IMR-90 (cell line): ENCODE measurements around the gene MGRN1. TPM values are rescaled to one million over a fixed set of nuclear protein-coding genes. Genes with fewer than 3 reads are reported as not detected.

ENCODE experiments used
- ATAC-seq: fragments of 200-7000 bp; cut with Tn5 transposase; 2 replicates; pipeline ENCODE4 v1.9.1; 2020; ENCODE audit warnings: low read depth, mild to moderate bottlenecking, moderate library complexity
- BruUV-seq: library from RNA; stranded (reverse); fragments of 400-500 nt; replicated peaks from 2 replicates; lab custom pipeline; 2021; lab: Mats Ljungman, UMichigan
- CTCF ChIA-PET: fragments of 300-600 bp; formaldehyde crosslinking; extraction: SDS; loops from one replicate; lab custom pipeline; 2021; ENCODE audit warnings: antibody characterized with exemption; lab: Yijun Ruan, JAX
- POLR2A ChIA-PET: fragments of 300-600 bp; sonication (Branson Sonifier 250); formaldehyde crosslinking; loops from one replicate; lab custom pipeline; 2022; ENCODE audit warnings: antibody characterized with exemption; ENCODE audit not compliant: unreplicated experiment; lab: Charles Lee
- DNase-seq: peaks from one replicate; pipeline ENCODE4 v3.0.0; 2013
- H2AFZ ChIP-seq: replicated peaks from 2 replicates; pipeline ENCODE3; 2013; ENCODE audit warnings: low read length, mild to moderate bottlenecking; ENCODE audit not compliant: poor library complexity
- H2AK5ac ChIP-seq: 2 replicates; pipeline ENCODE4 v1.6.1; 2013; ENCODE audit warnings: low read depth, low read length, inconsistent platforms
- H2AK9ac ChIP-seq: replicated peaks from 2 replicates; pipeline ENCODE3; 2013; ENCODE audit warnings: mild to moderate bottlenecking, low read depth, low read length, moderate library complexity; ENCODE audit not compliant: poor library complexity
- H2BK120ac ChIP-seq: 2 replicates; pipeline ENCODE4 v1.6.1; 2013; ENCODE audit warnings: low read depth, low read length, inconsistent platforms
- H2BK15ac ChIP-seq: 3 replicates; pipeline ENCODE4 v1.6.1; 2013; ENCODE audit warnings: low read depth, low read length, inconsistent platforms
- H2BK20ac ChIP-seq: 2 replicates; pipeline ENCODE4 v1.6.1; 2013; ENCODE audit warnings: low read depth, mild to moderate bottlenecking, inconsistent platforms, low read length, moderate library complexity
- H2BK5ac ChIP-seq: 2 replicates; pipeline ENCODE4 v1.6.1; 2013; ENCODE audit warnings: mild to moderate bottlenecking, low read depth, low read length, inconsistent platforms; ENCODE audit not compliant: poor library complexity, severe bottlenecking
- H3K14ac ChIP-seq: replicated peaks from 2 replicates; pipeline ENCODE4 v1.6.1; 2013; ENCODE audit warnings: low read depth, low read length, inconsistent platforms
- H3K18ac ChIP-seq: 2 replicates; pipeline ENCODE4 v1.6.1; 2013; ENCODE audit warnings: low read depth, low read length, control low read depth
- H3K23ac ChIP-seq: 2 replicates; pipeline ENCODE4 v1.6.1; 2013; ENCODE audit warnings: low read depth, low read length, inconsistent platforms
- H3K27ac ChIP-seq: 2 replicates; pipeline ENCODE4 v1.5.1; 2013; ENCODE audit warnings: mild to moderate bottlenecking, control low read depth, low read length; ENCODE audit not compliant: insufficient read depth
- H3K27me3 ChIP-seq: 2 replicates; pipeline ENCODE4 v1.6.1; 2013; ENCODE audit warnings: low read length; ENCODE audit not compliant: control insufficient read depth, insufficient read depth
- H3K36me3 ChIP-seq: 2 replicates; pipeline ENCODE4 v1.6.1; 2013; ENCODE audit warnings: low read length, mixed read lengths; ENCODE audit not compliant: control insufficient read depth, insufficient read depth
- H3K4ac ChIP-seq: 2 replicates; pipeline ENCODE4 v1.6.1; 2013; ENCODE audit warnings: low read depth, low read length, inconsistent platforms
- H3K4me1 ChIP-seq: 2 replicates; pipeline ENCODE4 v1.6.1; 2013; ENCODE audit warnings: low read length, mixed read lengths; ENCODE audit not compliant: control insufficient read depth, insufficient read depth
- H3K4me2 ChIP-seq: 2 replicates; pipeline ENCODE4 v1.6.1; 2013; ENCODE audit warnings: low read depth, mild to moderate bottlenecking, control low read depth, low read length, moderate library complexity
- H3K4me3 ChIP-seq: 2 replicates; pipeline ENCODE4 v1.5.1; 2013; ENCODE audit warnings: low read depth, mild to moderate bottlenecking, control low read depth, low read length, moderate library complexity; ENCODE audit not compliant: insufficient read depth
- H3K56ac ChIP-seq: 2 replicates; pipeline ENCODE4 v1.6.1; 2013; ENCODE audit warnings: low read length, inconsistent platforms; ENCODE audit not compliant: insufficient read depth; ENCODE audit errors: extremely low read depth
- H3K79me1 ChIP-seq, 2 experiments: 2 replicates each; pipeline ENCODE4 v1.6.1; 2013; ENCODE audit warnings: low read length in 2 of 2, inconsistent platforms in 1 of 2, low read depth in 1 of 2
- H3K9ac ChIP-seq: 2 replicates; pipeline ENCODE4 v1.6.1; 2013; ENCODE audit warnings: low read depth, low read length, control low read depth
- H3K9me1 ChIP-seq: 2 replicates; pipeline ENCODE4 v1.6.1; 2013; ENCODE audit warnings: low read length, inconsistent platforms; ENCODE audit not compliant: insufficient read depth
- H3K9me3 ChIP-seq: 2 replicates; pipeline ENCODE4 v1.6.1; 2013; ENCODE audit warnings: low read length; ENCODE audit not compliant: control insufficient read depth, insufficient read depth
- H4K20me1 ChIP-seq: 2 replicates; pipeline ENCODE4 v1.6.1; 2013; ENCODE audit warnings: low read length, inconsistent platforms; ENCODE audit not compliant: insufficient read depth
- H4K5ac ChIP-seq: 2 replicates; pipeline ENCODE4 v1.6.1; 2013; ENCODE audit warnings: mild to moderate bottlenecking, low read depth, low read length, control low read depth
- H4K8ac ChIP-seq, 2 experiments: 2 replicates each; pipeline ENCODE4 v1.6.1; 2013; ENCODE audit warnings: low read depth in 2 of 2, low read length in 2 of 2, control low read depth in 1 of 2, inconsistent platforms in 1 of 2
- H4K91ac ChIP-seq: 2 replicates; pipeline ENCODE4 v1.6.1; 2013; ENCODE audit warnings: low read depth, low read length, inconsistent platforms; ENCODE audit not compliant: insufficient read depth
- BHLHE40 ChIP-seq: fragments of 150-350 bp; IDR thresholded peaks from 2 replicates; pipeline ENCODE4 v1.6.1; 2016; ENCODE audit warnings: mild to moderate bottlenecking, low read depth, low read length
- CHD1 ChIP-seq: IDR thresholded peaks from 2 replicates; pipeline ENCODE4 v1.6.1; 2012; ENCODE audit warnings: low read depth, low read length, improper control_type of control experiment
- FOS ChIP-seq: fragments of 150-350 bp; IDR thresholded peaks from 2 replicates; pipeline ENCODE4 v1.6.1; 2016; ENCODE audit warnings: low read depth, low read length
- MAFK ChIP-seq: IDR thresholded peaks from 2 replicates; pipeline ENCODE4 v1.6.1; 2012; ENCODE audit warnings: low read depth, low read length, improper control_type of control experiment
- MAZ ChIP-seq: IDR thresholded peaks from 2 replicates; pipeline ENCODE4 v1.6.1; 2012; ENCODE audit warnings: low read depth, mild to moderate bottlenecking, low read length, improper control_type of control experiment, moderate library complexity, borderline replicate concordance
- MXI1 ChIP-seq: IDR thresholded peaks from 2 replicates; pipeline ENCODE4 v1.6.1; 2012; ENCODE audit warnings: low read depth, mild to moderate bottlenecking, low read length, moderate library complexity, borderline replicate concordance
- NFE2L2 ChIP-seq: fragments of 150-350 bp; IDR thresholded peaks from 2 replicates; pipeline ENCODE4 v1.6.1; 2016; ENCODE audit warnings: low read depth, mild to moderate bottlenecking, low read length
- POLR2A ChIP-seq: IDR thresholded peaks from 2 replicates; pipeline ENCODE4 v1.6.1; 2012; ENCODE audit warnings: mild to moderate bottlenecking, low read depth, low read length
- RAD21 ChIP-seq: IDR thresholded peaks from 2 replicates; pipeline ENCODE4 v1.6.1; 2012; ENCODE audit warnings: low read length, improper control_type of control experiment
- RCOR1 ChIP-seq: IDR thresholded peaks from 2 replicates; pipeline ENCODE4 v1.6.1; 2012; ENCODE audit warnings: mild to moderate bottlenecking, low read length, improper control_type of control experiment; ENCODE audit not compliant: insufficient replicate concordance
- RFX5 ChIP-seq: IDR thresholded peaks from 2 replicates; pipeline ENCODE4 v1.8.0; 2012; ENCODE audit warnings: low read depth, mild to moderate bottlenecking, low read length, moderate library complexity
- SMC3 ChIP-seq: fragments of 150-350 bp; IDR thresholded peaks from 2 replicates; pipeline ENCODE4 v1.6.1; 2016; ENCODE audit warnings: low read depth, mild to moderate bottlenecking, antibody characterized with exemption, low read length, moderate library complexity
- WGBS, 2 experiments: methylation state at CpG; one replicate each; pipeline versions ENCODE4 v1.1.5 to v1.1.7; 2013; ENCODE audit warnings: missing lambda C conversion rate in 2 of 2; ENCODE audit not compliant: insufficient read length in 1 of 2; ENCODE audit errors: extremely low coverage in 2 of 2; 5-methylcytosine and 5-hydroxymethylcytosine counted together
- dilution Hi-C: fragments of 300-500 bp; cut with HindIII; formaldehyde crosslinking; loops from one replicate; pipeline ENCODE4 v1.14.3; 2018; ENCODE audit warnings: low sequenced_read_pairs; ENCODE audit not compliant: unreplicated experiment
- in situ Hi-C: fragments of 300-500 bp; cut with MboI; formaldehyde crosslinking; loops from 3 replicates; pipeline ENCODE4 v1.14.3; 2019; ENCODE audit warnings: low sequenced_read_pairs, inconsistent platforms, mixed read lengths
- intact Hi-C: fragments of 100-400 bp; cut with micrococcal nuclease; formaldehyde crosslinking; loops from 2 replicates; pipeline ENCODE4 v1.10.0; 2022
- polyA plus RNA-seq, 3 experiments: library from polyadenylated mRNA; depleted of rRNA; stranded (reverse); fragments of >200 nt; gene quantifications; 2 replicates each; pipeline ENCODE4 v1.2.3, GENCODE V29; 2012; ENCODE audit warnings: low replicate concordance in 1 of 3
- total RNA-seq: library from RNA; depleted of rRNA; stranded (reverse); fragments of >200 nt; gene quantifications from 2 replicates; pipeline ENCODE4 v1.2.3, GENCODE V29; 2012
- TF ChIP-seq, protein P1 (sequence below): fragments of 150-350 bp; IDR thresholded peaks from 2 replicates; pipeline ENCODE4 v1.6.1; 2016; ENCODE audit warnings: low read depth, mild to moderate bottlenecking, low read length, moderate library complexity, borderline replicate concordance
- TF ChIP-seq, protein P2 (sequence below): conservative IDR thresholded peaks from 2 replicates; pipeline ENCODE4 v1.5.1; 2012; ENCODE audit warnings: mild to moderate bottlenecking, low read depth, low read length, improper control_type of control experiment
- TF ChIP-seq, protein P3 (sequence below): fragments of 150-350 bp; IDR thresholded peaks from 2 replicates; pipeline ENCODE4 v1.6.1; 2017; ENCODE audit warnings: mild to moderate bottlenecking, antibody characterized with exemption, low read length, low read depth

Gene MGRN1
- total and polyA plus RNA-seq, 2 of the 4 experiments (the other 2 are of a cell fraction): 11.7 to 32.7 TPM

DNA sequence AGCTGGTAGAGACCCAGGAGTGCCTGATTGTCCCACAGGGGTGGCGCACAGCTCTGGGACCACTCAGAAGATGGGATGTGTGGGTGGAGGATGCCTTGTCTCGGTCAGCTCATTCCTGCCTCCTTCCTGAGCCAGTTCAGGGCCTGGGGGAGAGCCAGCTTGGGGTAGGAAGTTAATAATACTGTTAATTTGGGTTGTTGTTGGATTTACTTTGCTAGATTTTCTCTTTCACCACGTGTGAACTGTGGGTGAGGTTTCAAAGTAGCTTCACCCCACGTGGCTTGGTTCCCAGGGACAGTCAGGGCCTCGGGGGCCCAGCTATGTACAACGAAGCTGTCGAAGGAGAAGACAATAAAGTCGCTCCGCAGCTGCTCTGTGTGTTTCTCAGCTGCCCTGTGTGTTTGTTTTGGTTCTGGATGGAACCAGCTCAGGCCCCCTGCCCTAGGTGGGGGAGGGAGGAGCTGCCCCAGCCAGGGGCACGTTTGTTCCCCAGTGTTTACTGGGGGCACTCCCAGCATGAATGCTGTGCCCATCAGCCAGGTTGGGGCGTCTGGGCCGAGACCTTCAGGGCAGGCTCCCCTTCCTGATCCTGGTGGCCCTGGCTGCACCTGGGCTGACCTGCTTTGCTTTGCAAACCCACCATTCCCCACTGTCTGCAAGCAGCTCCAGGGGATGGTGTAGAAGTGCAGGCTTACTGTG is 71.0 kb downstream of the MGRN1 start:
- H3K79me1 ChIP-seq: peaks cover 0 to 26% of the 10 kb centered on the region in 2 experiments; a peak in 3 of 4 replicates
- no TSS peak for BruUV-seq
- intact Hi-C loops: loop anchor here (2.0 kb wide), 1 partner anchor 261 kb away; no protein-coding TSS in a partner anchor
- TF ChIP-seq SMC3: no peak
- TF ChIP-seq POLR2A: no peak
- no peak for TF ChIP-seq MXI1
- no peak for TF ChIP-seq MAZ
- TF ChIP-seq, protein P1, sequence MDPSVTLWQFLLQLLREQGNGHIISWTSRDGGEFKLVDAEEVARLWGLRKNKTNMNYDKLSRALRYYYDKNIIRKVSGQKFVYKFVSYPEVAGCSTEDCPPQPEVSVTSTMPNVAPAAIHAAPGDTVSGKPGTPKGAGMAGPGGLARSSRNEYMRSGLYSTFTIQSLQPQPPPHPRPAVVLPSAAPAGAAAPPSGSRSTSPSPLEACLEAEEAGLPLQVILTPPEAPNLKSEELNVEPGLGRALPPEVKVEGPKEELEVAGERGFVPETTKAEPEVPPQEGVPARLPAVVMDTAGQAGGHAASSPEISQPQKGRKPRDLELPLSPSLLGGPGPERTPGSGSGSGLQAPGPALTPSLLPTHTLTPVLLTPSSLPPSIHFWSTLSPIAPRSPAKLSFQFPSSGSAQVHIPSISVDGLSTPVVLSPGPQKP: no peak
- no peak for TF ChIP-seq RFX5
- TF ChIP-seq, protein P2, sequence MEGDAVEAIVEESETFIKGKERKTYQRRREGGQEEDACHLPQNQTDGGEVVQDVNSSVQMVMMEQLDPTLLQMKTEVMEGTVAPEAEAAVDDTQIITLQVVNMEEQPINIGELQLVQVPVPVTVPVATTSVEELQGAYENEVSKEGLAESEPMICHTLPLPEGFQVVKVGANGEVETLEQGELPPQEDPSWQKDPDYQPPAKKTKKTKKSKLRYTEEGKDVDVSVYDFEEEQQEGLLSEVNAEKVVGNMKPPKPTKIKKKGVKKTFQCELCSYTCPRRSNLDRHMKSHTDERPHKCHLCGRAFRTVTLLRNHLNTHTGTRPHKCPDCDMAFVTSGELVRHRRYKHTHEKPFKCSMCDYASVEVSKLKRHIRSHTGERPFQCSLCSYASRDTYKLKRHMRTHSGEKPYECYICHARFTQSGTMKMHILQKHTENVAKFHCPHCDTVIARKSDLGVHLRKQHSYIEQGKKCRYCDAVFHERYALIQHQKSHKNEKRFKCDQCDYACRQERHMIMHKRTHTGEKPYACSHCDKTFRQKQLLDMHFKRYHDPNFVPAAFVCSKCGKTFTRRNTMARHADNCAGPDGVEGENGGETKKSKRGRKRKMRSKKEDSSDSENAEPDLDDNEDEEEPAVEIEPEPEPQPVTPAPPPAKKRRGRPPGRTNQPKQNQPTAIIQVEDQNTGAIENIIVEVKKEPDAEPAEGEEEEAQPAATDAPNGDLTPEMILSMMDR: no peak
- TF ChIP-seq, protein P3, sequence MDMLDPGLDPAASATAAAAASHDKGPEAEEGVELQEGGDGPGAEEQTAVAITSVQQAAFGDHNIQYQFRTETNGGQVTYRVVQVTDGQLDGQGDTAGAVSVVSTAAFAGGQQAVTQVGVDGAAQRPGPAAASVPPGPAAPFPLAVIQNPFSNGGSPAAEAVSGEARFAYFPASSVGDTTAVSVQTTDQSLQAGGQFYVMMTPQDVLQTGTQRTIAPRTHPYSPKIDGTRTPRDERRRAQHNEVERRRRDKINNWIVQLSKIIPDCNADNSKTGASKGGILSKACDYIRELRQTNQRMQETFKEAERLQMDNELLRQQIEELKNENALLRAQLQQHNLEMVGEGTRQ: no peak
- no peak for TF ChIP-seq CHD1
- TF ChIP-seq FOS: no peak
- TF ChIP-seq NFE2L2: no peak
- no peak for TF ChIP-seq RCOR1
- TF ChIP-seq BHLHE40: no peak
- no peak for TF ChIP-seq RAD21
- TF ChIP-seq MAFK: no peak

More for the DNA sequence above, 71.0 kb downstream of the MGRN1 start:
- Histone ChIP-seq H3K9me1 (peaks cover 8% of the 10 kb centered on the region; the same call in 1 of the 2 replicates), H2AK9ac (peak overlapping the region; percentile 0), H3K56ac (no peak overlapping the region), H3K4me3 (no peak overlapping the region), H3K4me2 (no peak overlapping the region), H2AFZ (peak overlapping the region; percentile 21), H4K20me1 (peaks cover 20% of the 10 kb centered on the region), H2BK120ac (no peak overlapping the region), H2AK5ac (no peak overlapping the region), H2BK20ac (no peak overlapping the region), H3K27ac (no peak overlapping the region), H3K27me3 (no peaks in the 10 kb centered on the region), H3K4ac (no peak overlapping the region), H3K4me1 (peaks cover 7% of the 10 kb centered on the region), H3K36me3 (peaks cover 49% of the 10 kb centered on the region), H3K9me3 (no peaks in the 10 kb centered on the region), H3K9ac (no peak overlapping the region), H2BK5ac (no peak overlapping the region), H4K5ac (no peak overlapping the region), H2BK15ac (no peak overlapping the region), H4K8ac (no peak overlapping the region), H3K14ac (no peak overlapping the region), H4K91ac (no peak overlapping the region), H3K18ac (no peak overlapping the region), H3K23ac (no peak overlapping the region)
- dilution Hi-C loops (no loop called here), in situ Hi-C loops (no loop called here)
- no peak for DNase-seq
- 65% methylated on average over 4 of the region's 12 CpGs; no CpG with 5 or more reads in 1 of the 2 experiments for WGBS, 2 experiments
- POLR2A ChIA-PET: no interaction called here
- CTCF ChIA-PET: interaction anchor here (1.4 kb wide), 1 partner anchor 11 kb away, joined by 3 read pairs; no protein-coding TSS in a partner anchor
- no peak for ATAC-seq
